Stomach (tissue), 9 donors: ENCODE measurements around the gene GNGT1. TPM values are rescaled to one million over a fixed set of nuclear protein-coding genes. Genes with fewer than 3 reads are reported as not detected.

ENCODE experiments used
- DNase-seq, 2 donors: peaks; one replicate each; pipeline versions ENCODE4 v3.0.0 to v3.0.0-alpha.2; 2013 to 2019
- H3K27ac ChIP-seq, 5 donors: fragments of 200-600 bp in 4 of 5; sonication (generic) in 4 of 5; one replicate each; pipeline ENCODE4 v1.5.1; 2013 to 2019; ENCODE audit warnings: mild to moderate bottlenecking in 1 of 5, moderate library complexity in 1 of 5
- H3K27me3 ChIP-seq, 3 donors: fragments of 200-600 bp; sonication (generic); one replicate each; pipeline ENCODE4 v1.5.1; 2017 to 2019; ENCODE audit warnings: mixed run types in 1 of 3
- H3K36me3 ChIP-seq, 4 donors: fragments of 200-600 bp; sonication (generic); 1 replicate in 3 of 4; 2 replicates in 1 of 4; pipeline ENCODE4 v1.5.1; 2016 to 2019
- H3K4me1 ChIP-seq, 4 donors: fragments of 200-600 bp; sonication (generic); one replicate each; pipeline ENCODE4 v1.5.1; 2016 to 2019
- H3K4me3 ChIP-seq, 4 donors: fragments of 200-600 bp; sonication (generic) in 3 of 4; one replicate each; pipeline ENCODE4 v1.5.1; 2016 to 2019; ENCODE audit warnings: mild to moderate bottlenecking in 1 of 4
- H3K9me3 ChIP-seq, 4 donors: fragments of 200-600 bp; sonication (generic); one replicate each; pipeline ENCODE4 v1.5.1; 2016 to 2019
- EP300 ChIP-seq: sonication (generic); formaldehyde crosslinking; IDR thresholded peaks from one replicate; pipeline ENCODE4 v1.6.1; 2017; ENCODE audit warnings: antibody characterized with exemption
- POLR2A ChIP-seq, 4 donors: fragments of 450-650 bp; IDR thresholded peaks; one replicate each; pipeline ENCODE4 v1.6.1; 2016; ENCODE audit warnings: antibody characterized with exemption in 4 of 4, control low read depth in 2 of 4, mild to moderate bottlenecking in 1 of 4, moderate library complexity in 1 of 4
- POLR2AphosphoS5 ChIP-seq, 3 donors: sonication (generic); formaldehyde crosslinking; IDR thresholded peaks; one replicate each; pipeline ENCODE4 v1.6.1; 2016; ENCODE audit warnings: antibody characterized with exemption in 3 of 3
- WGBS, 5 donors: extraction: QIAGEN DNeasy Blood & Tissue Kit in 3 of 5; methylation state at CpG; one replicate each; pipeline versions ENCODE4 v1.1.5 to v1.1.7; 2013 to 2018; 5-methylcytosine and 5-hydroxymethylcytosine counted together
- intact Hi-C: fragments of 100-400 bp; cut with DNase I; formaldehyde crosslinking; loops from one replicate; pipeline ENCODE4 v1.15.1; 2023; ENCODE audit warnings: low total_unique reads
- polyA plus RNA-seq, 3 donors: library from polyadenylated mRNA; stranded (reverse); fragments of 200-250 nt; gene quantifications; one replicate each; pipeline ENCODE4 v1.2.3, GENCODE V29; 2013
- total RNA-seq, 5 donors: library from RNA; depleted of rRNA; stranded (reverse); fragments of >200 nt; gene quantifications; one replicate each; pipeline versions ENCODE4 v1.1.0 to v1.2.3, GENCODE V29; 2014 to 2016
- TF ChIP-seq, protein P1 (sequence below), 7 experiments: fragments of 450-650 bp in 4 of 7; fragments of 200-600 bp in 3 of 7; sonication (generic) in 3 of 7; IDR thresholded peaks; one replicate each; pipeline ENCODE4 v1.5.1; 2016 to 2019; ENCODE audit warnings: antibody characterized with exemption in 7 of 7, control low read depth in 2 of 7, mild to moderate bottlenecking in 1 of 7
- donor health status: healthy with polysubstance abuse.
- donor health status: Bipolar disorder and iron deficiency.
- donor health status: healthy.

Gene GNGT1
- total and polyA plus RNA-seq, 8 donors, result not detected

DNA sequence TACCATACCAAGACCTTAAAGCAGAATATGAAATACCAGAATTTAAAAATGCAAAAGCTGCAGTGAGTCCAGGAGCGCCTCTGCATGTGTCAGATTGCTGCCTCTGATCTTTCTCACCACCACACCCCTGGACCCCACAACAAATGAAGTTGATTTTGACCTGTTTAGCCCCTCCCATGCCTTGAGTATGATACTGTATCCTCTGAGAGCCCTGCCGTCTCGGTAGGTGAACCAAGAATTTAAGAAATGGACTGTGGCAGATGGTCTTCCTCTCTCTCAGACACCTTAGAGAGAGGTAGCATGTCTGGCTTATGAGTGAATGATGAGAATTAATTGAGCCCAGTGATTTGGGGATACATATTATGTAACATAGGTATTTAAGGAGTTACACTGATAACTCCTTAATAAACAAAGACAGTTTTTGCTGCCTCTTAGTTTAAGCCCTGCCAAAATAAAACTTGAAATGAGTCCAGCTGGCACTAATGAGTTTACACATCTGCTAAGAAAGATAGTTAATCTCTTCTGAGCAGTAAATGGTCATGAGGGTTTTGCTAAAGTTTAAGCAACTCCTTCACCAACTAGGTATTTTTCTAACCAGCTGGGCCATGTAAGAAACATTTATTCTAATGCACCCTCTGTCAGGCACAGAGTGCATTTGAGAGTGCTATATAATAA, 11.3 kb upstream of the GNGT1 start:
- H3K27me3 ChIP-seq, result peaks cover 0 to 20% (median 8%) of the 10 kb centered on the region in 3 donors
- WGBS, 5 donors, result 56 to 72% (median 66%) methylated on average over 3 of the region's 3 CpGs
- no peaks in the 10 kb centered on the region for H3K9me3 ChIP-seq
- H3K27ac ChIP-seq, result no peak overlapping the region
- peaks cover 0 to 37% (median 18%) of the 10 kb centered on the region in 4 donors for H3K4me1 ChIP-seq
- TF ChIP-seq, protein P1, sequence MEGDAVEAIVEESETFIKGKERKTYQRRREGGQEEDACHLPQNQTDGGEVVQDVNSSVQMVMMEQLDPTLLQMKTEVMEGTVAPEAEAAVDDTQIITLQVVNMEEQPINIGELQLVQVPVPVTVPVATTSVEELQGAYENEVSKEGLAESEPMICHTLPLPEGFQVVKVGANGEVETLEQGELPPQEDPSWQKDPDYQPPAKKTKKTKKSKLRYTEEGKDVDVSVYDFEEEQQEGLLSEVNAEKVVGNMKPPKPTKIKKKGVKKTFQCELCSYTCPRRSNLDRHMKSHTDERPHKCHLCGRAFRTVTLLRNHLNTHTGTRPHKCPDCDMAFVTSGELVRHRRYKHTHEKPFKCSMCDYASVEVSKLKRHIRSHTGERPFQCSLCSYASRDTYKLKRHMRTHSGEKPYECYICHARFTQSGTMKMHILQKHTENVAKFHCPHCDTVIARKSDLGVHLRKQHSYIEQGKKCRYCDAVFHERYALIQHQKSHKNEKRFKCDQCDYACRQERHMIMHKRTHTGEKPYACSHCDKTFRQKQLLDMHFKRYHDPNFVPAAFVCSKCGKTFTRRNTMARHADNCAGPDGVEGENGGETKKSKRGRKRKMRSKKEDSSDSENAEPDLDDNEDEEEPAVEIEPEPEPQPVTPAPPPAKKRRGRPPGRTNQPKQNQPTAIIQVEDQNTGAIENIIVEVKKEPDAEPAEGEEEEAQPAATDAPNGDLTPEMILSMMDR (IDR thresholded peaks at IDR 0.05), result no peak
- no peak for TF ChIP-seq POLR2AphosphoS5 (IDR thresholded peaks at IDR 0.05)
- no peak for TF ChIP-seq POLR2A (IDR thresholded peaks at IDR 0.05)
- no peak for TF ChIP-seq EP300
- peak in 1 of 2 donors; percentile 66 for DNase-seq
- intact Hi-C loops, result no loop called here
- no peak overlapping the region for H3K4me3 ChIP-seq
- no peaks in the 10 kb centered on the region for H3K36me3 ChIP-seq

DNA sequence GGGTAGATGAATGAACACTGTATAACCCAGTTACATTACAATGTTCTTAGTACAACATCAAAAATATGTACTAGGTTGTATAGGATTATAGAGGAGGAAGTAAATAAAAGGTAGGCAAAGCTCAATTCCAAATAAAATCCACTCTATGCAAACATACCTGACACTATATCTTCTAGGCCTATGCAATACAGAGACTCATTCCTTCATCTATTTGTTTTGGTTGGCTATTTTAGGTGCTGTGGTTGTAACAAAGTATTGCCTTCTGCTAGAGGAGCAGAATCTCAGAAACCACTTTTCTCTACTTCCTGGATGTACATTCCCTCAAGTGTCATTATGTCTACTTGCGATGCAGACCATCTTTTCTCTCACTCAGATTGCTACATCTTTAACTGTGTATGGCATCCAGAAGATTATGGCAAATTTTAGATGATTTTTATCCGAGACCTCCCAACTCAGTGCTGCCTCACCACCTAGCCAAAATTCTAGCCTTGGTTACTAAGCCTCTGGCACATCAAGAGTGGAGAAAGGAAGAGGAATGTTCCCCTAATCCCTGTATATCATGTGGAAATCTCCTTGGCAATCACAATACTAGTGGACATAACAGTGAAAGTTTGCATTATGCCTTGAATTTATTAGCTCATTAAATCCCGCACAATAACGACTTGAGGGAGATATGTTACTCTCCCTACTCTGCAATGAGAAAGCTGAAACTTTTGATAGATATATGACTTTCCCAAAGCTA, 10.3 kb upstream of the GNGT1 start:
- Histone ChIP-seq H3K36me3 (no peaks in the 10 kb centered on the region), H3K9me3 (no peaks in the 10 kb centered on the region), H3K27ac (no peak overlapping the region), H3K27me3 (peaks cover 0 to 11% (median 0%) of the 10 kb centered on the region in 3 donors), H3K4me1 (peaks cover 0 to 28% (median 9%) of the 10 kb centered on the region in 4 donors), H3K4me3 (no peak overlapping the region)
- peak in 1 of 2 donors; percentile 13 for DNase-seq
- intact Hi-C loops, result no loop called here
- WGBS, 5 donors, result 62 to 77% (median 75%) methylated on average over 4 of the region's 4 CpGs
- TF ChIP-seq EP300, result no peak
- no peak for TF ChIP-seq POLR2A (IDR thresholded peaks at IDR 0.05)
- TF ChIP-seq, protein P1 (IDR thresholded peaks at IDR 0.05), result no peak
- no peak for TF ChIP-seq POLR2AphosphoS5 (IDR thresholded peaks at IDR 0.05)

DNA sequence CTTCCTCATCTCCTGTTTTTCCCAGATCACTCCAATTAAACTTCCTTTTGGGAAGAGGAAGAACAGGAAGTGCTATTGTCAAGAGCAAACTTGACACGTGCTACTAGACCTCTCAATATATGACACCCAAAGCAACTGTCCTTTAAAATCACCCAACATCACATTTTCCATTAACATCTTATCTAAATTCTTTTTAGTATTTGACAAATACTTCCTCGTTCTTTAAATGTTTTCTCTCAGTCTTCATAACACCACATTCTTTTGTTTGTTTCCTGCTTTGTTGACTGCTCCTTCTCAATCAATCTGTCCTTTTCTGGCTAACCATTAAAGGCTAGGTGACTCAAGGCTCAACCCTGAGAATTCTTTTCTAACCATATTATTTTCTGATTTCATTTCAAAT, 8.7 kb upstream of the GNGT1 start:
- Histone ChIP-seq H3K36me3 (no peaks in the 10 kb centered on the region), H3K4me1 (peaks cover 0 to 26% (median 9%) of the 10 kb centered on the region in 4 donors), H3K9me3 (no peaks in the 10 kb centered on the region), H3K27me3 (no peaks in the 10 kb centered on the region), H3K4me3 (no peak overlapping the region), H3K27ac (no peak overlapping the region)
- intact Hi-C loops, result no loop called here
- 25 to 47% (median 37%) methylated on average over 2 of the region's 2 CpGs for WGBS, 5 donors
- TF ChIP-seq, protein P1 (IDR thresholded peaks at IDR 0.05), result no peak
- TF ChIP-seq EP300 (no peak), POLR2A (IDR thresholded peaks at IDR 0.05) (no peak), POLR2AphosphoS5 (IDR thresholded peaks at IDR 0.05) (no peak)
- no peak for DNase-seq

DNA sequence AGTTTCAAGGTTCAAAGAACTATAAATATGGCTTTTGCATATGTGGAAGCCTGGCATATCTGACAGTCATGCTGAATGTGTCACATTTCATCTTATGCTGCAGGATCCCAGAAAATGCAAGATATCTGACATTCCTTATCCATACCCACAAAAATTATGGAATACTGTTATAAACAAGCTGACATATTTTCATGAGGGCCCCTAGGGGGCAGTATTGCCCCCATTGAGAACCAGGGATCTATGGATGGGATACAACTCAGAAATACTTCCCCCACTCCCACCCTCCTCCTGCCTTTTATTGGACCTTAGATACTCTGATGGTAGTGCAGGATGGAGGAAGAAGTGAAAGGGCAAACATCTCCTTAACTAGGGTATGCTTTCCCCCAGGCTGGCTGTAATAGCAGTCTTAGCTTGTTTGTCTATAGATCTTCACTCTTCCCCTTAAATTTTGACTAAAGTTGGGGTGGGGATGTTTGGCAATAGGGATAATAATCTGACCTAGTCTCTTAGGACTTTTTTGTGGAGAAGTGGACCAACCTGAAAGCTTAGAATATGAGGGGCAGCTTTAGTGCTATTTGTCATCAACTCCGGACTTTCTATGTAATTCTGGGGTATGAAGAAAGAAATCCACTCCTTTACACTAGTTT, 3.5 kb upstream of the GNGT1 start:
- intact Hi-C loops, result no loop called here
- no peak overlapping the region for H3K27ac ChIP-seq
- no peaks in the 10 kb centered on the region for H3K36me3 ChIP-seq
- H3K4me1 ChIP-seq, result no peaks in the 10 kb centered on the region
- TF ChIP-seq POLR2AphosphoS5 (IDR thresholded peaks at IDR 0.05), result no peak
- no peak for TF ChIP-seq EP300
- no peak for TF ChIP-seq POLR2A (IDR thresholded peaks at IDR 0.05)
- TF ChIP-seq, protein P1 (IDR thresholded peaks at IDR 0.05), result peak in 4 of 7 experiments; percentile 45 to 59 (median 50)
- peak in 1 of 2 donors; percentile 70 for DNase-seq
- H3K4me3 ChIP-seq, result no peak overlapping the region
- WGBS, 5 donors, result 79 to 93% (median 90%) methylated on average over 1 of the region's 1 CpG
- no peaks in the 10 kb centered on the region for H3K27me3 ChIP-seq
- no peaks in the 10 kb centered on the region for H3K9me3 ChIP-seq
